Spinal cord (tissue), 10 donors: ENCODE measurements around the gene TIAM1. TPM values are rescaled to one million over a fixed set of nuclear protein-coding genes. Genes with fewer than 3 reads are reported as not detected.

Experiments
- DNase-seq, 6 donors: peaks; one replicate each; pipeline versions ENCODE4 v3.0.0 to v3.0.0-alpha.2; 2013 to 2015; ENCODE audit warnings: low spot score in 6 of 6, low read depth in 4 of 6
- H3K27ac ChIP-seq: one replicate; pipeline ENCODE4 v1.5.1; 2013; ENCODE audit warnings: low read depth, low read length, control low read depth
- H3K27me3 ChIP-seq: one replicate; pipeline ENCODE4 v1.6.1; 2013; ENCODE audit warnings: low read length; ENCODE audit not compliant: control insufficient read depth, insufficient read depth
- H3K36me3 ChIP-seq: one replicate; pipeline ENCODE4 v1.6.1; 2013; ENCODE audit warnings: low read length; ENCODE audit not compliant: control insufficient read depth, insufficient read depth
- H3K4me1 ChIP-seq: one replicate; pipeline ENCODE4 v1.6.1; 2013; ENCODE audit warnings: low read length; ENCODE audit not compliant: control insufficient read depth, insufficient read depth
- H3K4me3 ChIP-seq: one replicate; pipeline ENCODE4 v1.5.1; 2013; ENCODE audit warnings: low read depth, low read length, control low read depth
- H3K9me3 ChIP-seq: one replicate; pipeline ENCODE4 v1.6.1; 2013; ENCODE audit warnings: low read length; ENCODE audit not compliant: control insufficient read depth, insufficient read depth
- WGBS: methylation state at CpG from one replicate; pipeline ENCODE4 v1.1.5; 2013; ENCODE audit warnings: missing lambda C conversion rate; ENCODE audit not compliant: insufficient coverage; 5-methylcytosine and 5-hydroxymethylcytosine counted together
- polyA plus RNA-seq, 2 donors: library from polyadenylated mRNA; unstranded; fragments of 120-200 nt; gene quantifications; one replicate each; pipeline ENCODE4 v1.2.1, GENCODE V29; 2013; ENCODE audit not compliant: insufficient read length in 2 of 2
- total RNA-seq, 2 donors: library from RNA; depleted of rRNA in 1 of 2; stranded (reverse); fragments of 120-200 nt in 1 of 2; fragments of >200 nt in 1 of 2; gene quantifications; one replicate each; pipeline versions ENCODE4 v1.2.3 to v1.2.4, GENCODE V29; 2013 to 2014
- donor health status: healthy.

The TIAM1 gene
- total and polyA plus RNA-seq, 4 donors = 33.5 to 41.8 (median 35.4) TPM

- H3K36me3 ChIP-seq = peaks cover 11% of the 10 kb centered on the region
- no peaks in the 10 kb centered on the region for H3K27me3 ChIP-seq
- no peak overlapping the region for H3K27ac ChIP-seq
- no peak overlapping the region for H3K4me3 ChIP-seq
- H3K9me3 ChIP-seq = no peaks in the 10 kb centered on the region
- peaks cover 19% of the 10 kb centered on the region for H3K4me1 ChIP-seq
- peak in 2 of 6 donors; percentile 61 to 79 for DNase-seq
- 53% methylated on average over 2 of the region's 3 CpGs for WGBS
Measured at GRCh38 chr21:31145274-31145673, 198.8 kb downstream of the TIAM1 start.

- Histone ChIP-seq H3K4me3 (no peak overlapping the region), H3K27ac (no peak overlapping the region), H3K27me3 (no peaks in the 10 kb centered on the region), H3K36me3 (peaks cover 11% of the 10 kb centered on the region), H3K4me1 (peaks cover 19% of the 10 kb centered on the region), H3K9me3 (no peaks in the 10 kb centered on the region)
- 77% methylated on average over 4 of the region's 6 CpGs for WGBS
- no peak for DNase-seq
Measured at GRCh38 chr21:31143036-31143435, 201.0 kb downstream of the TIAM1 start.

GRCh38 chr21:31142600-31142999 is 201.5 kb downstream of the TIAM1 start:
- H3K27ac ChIP-seq = no peak overlapping the region
- no peaks in the 10 kb centered on the region for H3K9me3 ChIP-seq
- H3K4me1 ChIP-seq = peaks cover 19% of the 10 kb centered on the region
- H3K4me3 ChIP-seq = no peak overlapping the region
- H3K27me3 ChIP-seq = no peaks in the 10 kb centered on the region
- WGBS = 68% methylated on average over 6 of the region's 7 CpGs
- peaks cover 11% of the 10 kb centered on the region for H3K36me3 ChIP-seq
- peak in 1 of 6 donors; percentile 35 for DNase-seq

DNA sequence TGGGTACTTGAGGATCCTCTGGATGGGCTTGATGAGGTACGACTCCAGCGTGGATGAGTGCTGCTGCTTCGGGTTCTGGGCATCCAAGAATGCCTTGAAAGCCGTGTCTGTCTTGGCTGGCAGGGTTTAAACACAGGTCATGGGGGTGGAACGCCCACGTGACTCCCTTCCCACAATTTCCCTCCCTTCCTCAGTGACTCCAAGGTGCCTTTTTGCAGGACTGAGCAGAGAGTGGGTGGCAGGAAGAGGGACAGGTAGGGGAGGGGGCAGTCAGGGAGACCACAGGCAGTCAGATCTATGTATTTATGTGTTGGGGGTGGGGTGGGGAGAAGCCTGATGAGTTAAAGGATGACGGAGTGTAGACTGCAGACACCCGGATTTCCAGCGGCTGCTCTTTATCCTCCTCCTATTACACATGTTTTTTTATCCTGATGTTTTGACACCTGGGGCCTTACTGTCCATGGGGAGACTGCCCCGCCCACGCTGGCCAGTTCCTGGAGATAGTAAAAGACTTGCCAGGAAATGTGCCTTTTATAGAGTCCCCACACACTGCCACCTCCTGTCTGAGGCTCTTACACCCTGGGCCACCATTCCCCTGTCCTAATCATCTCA is 202.6 kb downstream of the TIAM1 start:
- H3K27ac ChIP-seq = no peak overlapping the region
- 91% methylated on average over 5 of the region's 11 CpGs for WGBS
- peaks cover 24% of the 10 kb centered on the region for H3K4me1 ChIP-seq
- H3K9me3 ChIP-seq = no peaks in the 10 kb centered on the region
- peaks cover 11% of the 10 kb centered on the region for H3K36me3 ChIP-seq
- DNase-seq = no peak
- H3K27me3 ChIP-seq = no peaks in the 10 kb centered on the region
- no peak overlapping the region for H3K4me3 ChIP-seq

GRCh38 chr21:31140676-31141075 is 203.4 kb downstream of the TIAM1 start:
- Histone ChIP-seq H3K27me3 (no peaks in the 10 kb centered on the region), H3K4me3 (no peak overlapping the region), H3K9me3 (no peaks in the 10 kb centered on the region), H3K36me3 (peaks cover 11% of the 10 kb centered on the region), H3K27ac (no peak overlapping the region), H3K4me1 (peaks cover 26% of the 10 kb centered on the region)
- DNase-seq = no peak

- Histone ChIP-seq H3K27ac (no peak overlapping the region), H3K4me3 (no peak overlapping the region)
- no CpG with 5 or more reads among the region's 1 CpG for WGBS
Measured at GRCh38 chr21:31140025-31140424, 204.0 kb downstream of the TIAM1 start.

GRCh38 chr21:31137960-31138359 is 206.1 kb downstream of the TIAM1 start:
- WGBS = 100% methylated on average over 1 of the region's 1 CpG
- peaks cover 28% of the 10 kb centered on the region for H3K4me1 ChIP-seq

More at GRCh38 chr21:31140025-31140424, 204.0 kb downstream of the TIAM1 start:
- peaks cover 28% of the 10 kb centered on the region for H3K4me1 ChIP-seq
- no peak for DNase-seq
- H3K36me3 ChIP-seq = peaks cover 11% of the 10 kb centered on the region
- H3K27me3 ChIP-seq = no peaks in the 10 kb centered on the region
- H3K9me3 ChIP-seq = no peaks in the 10 kb centered on the region

DNA sequence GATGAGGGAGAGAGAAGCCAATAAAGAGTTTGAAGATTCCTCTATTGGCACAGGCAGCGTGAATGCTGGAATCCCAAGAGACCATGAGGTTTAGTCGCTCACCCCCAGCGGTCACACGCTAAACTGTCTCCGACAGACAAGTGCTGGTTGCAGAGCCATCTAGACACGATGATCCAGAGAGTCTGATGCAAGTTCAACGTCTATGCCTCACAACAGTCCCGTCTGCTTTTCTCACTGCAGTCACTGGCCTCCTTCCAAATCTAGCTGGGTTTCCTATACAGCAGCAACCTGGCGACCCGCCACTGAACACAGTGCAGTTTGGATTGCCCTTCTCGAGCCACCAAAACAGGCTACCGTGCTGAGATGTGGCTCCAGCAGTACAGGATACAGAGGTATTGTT is 207.2 kb downstream of the TIAM1 start:
- H3K4me3 ChIP-seq = no peak overlapping the region
- H3K4me1 ChIP-seq = peaks cover 17% of the 10 kb centered on the region
- no peaks in the 10 kb centered on the region for H3K27me3 ChIP-seq
- peaks cover 15% of the 10 kb centered on the region for H3K36me3 ChIP-seq
- no peaks in the 10 kb centered on the region for H3K9me3 ChIP-seq
- peak in 3 of 6 donors; percentile 54 to 81 (median 80) for DNase-seq
- H3K27ac ChIP-seq = peak overlapping the region; percentile 18
- WGBS = 36% methylated on average over 11 of the region's 12 CpGs

More at GRCh38 chr21:31137960-31138359, 206.1 kb downstream of the TIAM1 start:
- Histone ChIP-seq H3K27me3 (no peaks in the 10 kb centered on the region), H3K9me3 (no peaks in the 10 kb centered on the region), H3K4me3 (no peak overlapping the region), H3K36me3 (peaks cover 18% of the 10 kb centered on the region), H3K27ac (no peak overlapping the region)
- DNase-seq = no peak

DNA sequence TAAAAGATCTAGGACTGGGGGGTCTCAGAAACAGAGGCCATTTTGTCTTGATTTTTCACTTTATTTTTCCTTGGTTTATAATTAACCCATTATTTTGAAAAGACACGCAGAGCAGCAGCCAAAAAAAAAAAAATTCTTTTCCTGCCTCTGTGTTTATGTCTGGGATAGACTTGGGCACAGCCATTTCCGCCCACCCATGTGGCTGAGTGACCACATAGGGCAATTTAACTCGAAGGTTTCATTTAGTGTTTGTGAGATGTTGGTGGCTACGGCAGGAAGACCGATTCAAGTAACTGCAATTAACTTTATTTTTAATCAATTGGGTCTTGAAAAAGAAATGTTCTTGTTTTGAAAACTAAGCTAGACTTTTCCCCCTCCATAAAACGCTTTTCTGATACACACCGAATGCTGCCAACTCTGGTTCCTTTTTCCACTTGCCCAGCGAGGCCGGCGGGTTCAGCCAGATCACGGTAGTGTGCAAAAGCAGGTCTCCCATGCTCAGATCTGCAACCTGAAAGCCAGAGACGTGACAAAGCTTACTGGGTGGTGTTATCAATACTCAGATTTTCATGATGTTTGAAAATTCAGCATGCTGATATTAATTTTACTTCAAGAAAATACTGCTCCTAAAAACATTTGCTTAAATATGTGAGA is 208.4 kb downstream of the TIAM1 start:
- Histone ChIP-seq H3K9me3 (no peaks in the 10 kb centered on the region), H3K27ac (peak overlapping the region; percentile 16), H3K27me3 (no peaks in the 10 kb centered on the region), H3K4me1 (peaks cover 9% of the 10 kb centered on the region), H3K4me3 (no peak overlapping the region), H3K36me3 (peaks cover 10% of the 10 kb centered on the region)
- 40% methylated on average over 1 of the region's 12 CpGs for WGBS
- DNase-seq = no peak

GRCh38 chr21:31133243-31133830 is 210.7 kb downstream of the TIAM1 start:
- no peak overlapping the region for H3K27ac ChIP-seq
- 94% methylated on average over 6 of the region's 7 CpGs for WGBS

More at GRCh38 chr21:31133243-31133830, 210.7 kb downstream of the TIAM1 start:
- Histone ChIP-seq H3K9me3 (no peaks in the 10 kb centered on the region), H3K4me3 (no peak overlapping the region), H3K4me1 (peaks cover 9% of the 10 kb centered on the region), H3K36me3 (peaks cover 16% of the 10 kb centered on the region), H3K27me3 (no peaks in the 10 kb centered on the region)
- DNase-seq = no peak
